ENCODE data around the gene SORBS2. TPM values are rescaled to one million over a fixed set of nuclear protein-coding genes. Genes with fewer than 3 reads are reported as not detected.

SORBS2 gene, protein sequence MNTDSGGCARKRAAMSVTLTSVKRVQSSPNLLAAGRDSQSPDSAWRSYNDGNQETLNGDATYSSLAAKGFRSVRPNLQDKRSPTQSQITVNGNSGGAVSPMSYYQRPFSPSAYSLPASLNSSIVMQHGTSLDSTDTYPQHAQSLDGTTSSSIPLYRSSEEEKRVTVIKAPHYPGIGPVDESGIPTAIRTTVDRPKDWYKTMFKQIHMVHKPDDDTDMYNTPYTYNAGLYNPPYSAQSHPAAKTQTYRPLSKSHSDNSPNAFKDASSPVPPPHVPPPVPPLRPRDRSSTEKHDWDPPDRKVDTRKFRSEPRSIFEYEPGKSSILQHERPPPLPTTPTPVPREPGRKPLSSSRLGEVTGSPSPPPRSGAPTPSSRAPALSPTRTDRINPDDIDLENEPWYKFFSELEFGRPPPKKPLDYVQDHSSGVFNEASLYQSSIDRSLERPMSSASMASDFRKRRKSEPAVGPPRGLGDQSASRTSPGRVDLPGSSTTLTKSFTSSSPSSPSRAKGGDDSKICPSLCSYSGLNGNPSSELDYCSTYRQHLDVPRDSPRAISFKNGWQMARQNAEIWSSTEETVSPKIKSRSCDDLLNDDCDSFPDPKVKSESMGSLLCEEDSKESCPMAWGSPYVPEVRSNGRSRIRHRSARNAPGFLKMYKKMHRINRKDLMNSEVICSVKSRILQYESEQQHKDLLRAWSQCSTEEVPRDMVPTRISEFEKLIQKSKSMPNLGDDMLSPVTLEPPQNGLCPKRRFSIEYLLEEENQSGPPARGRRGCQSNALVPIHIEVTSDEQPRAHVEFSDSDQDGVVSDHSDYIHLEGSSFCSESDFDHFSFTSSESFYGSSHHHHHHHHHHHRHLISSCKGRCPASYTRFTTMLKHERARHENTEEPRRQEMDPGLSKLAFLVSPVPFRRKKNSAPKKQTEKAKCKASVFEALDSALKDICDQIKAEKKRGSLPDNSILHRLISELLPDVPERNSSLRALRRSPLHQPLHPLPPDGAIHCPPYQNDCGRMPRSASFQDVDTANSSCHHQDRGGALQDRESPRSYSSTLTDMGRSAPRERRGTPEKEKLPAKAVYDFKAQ (N-terminal part only)
- total RNA-seq, result 53.9 and 261 TPM in 2 replicates

DNA sequence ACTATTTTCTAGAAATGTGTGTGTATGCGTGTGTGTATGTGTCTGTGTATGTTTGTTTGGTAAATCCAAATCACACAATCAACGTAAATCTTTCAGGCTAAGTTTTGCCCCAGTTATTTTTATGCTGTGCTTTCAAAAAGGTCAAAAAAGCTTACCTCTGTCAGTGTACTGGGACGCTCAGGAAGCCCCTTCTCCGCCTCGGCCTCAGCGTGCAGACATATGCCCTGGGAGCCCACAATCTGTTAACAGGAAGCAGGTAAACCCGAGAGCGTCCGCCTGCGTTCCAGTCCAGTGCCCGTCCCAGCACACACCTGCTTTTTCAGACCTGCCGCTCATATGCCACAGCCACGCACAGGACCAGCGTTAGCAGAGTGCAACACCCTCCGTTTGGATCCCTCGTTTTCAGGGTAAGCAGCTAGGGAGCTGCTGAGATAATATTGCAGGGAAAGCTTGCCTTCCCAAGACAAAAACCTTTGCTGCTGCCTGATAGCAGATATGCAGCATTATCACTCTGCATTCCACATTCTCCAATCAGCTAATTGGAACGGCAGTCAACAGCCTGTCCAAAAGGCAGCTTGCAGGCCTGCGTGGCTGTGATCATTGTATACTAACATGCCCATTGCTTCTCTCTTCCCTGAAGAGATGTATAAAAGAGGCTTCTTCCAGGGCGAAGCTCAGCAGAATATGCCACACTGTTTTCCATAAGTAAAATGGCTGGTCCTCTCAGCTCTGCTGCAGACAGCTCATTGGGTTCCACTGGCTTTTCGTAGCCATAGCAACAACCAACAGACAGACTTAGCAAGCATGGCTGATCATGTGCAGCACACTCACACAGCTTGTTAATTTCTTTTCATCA lies at the start of gene SORBS2:
Gene SORBS2, minus strand, starts transcription at position 686 of the 856 bp plus-strand sequence. CDS start 121,623 bp downstream, outside the sequence.

All from bladder microvascular endothelial cell (primary cell).